Suprapubic skin (tissue), 4 donors: ENCODE measurements around the gene ZNF155. TPM values are rescaled to one million over a fixed set of nuclear protein-coding genes. Genes with fewer than 3 reads are reported as not detected.

Experiments used
- DNase-seq, 2 donors: peaks; one replicate each; pipeline ENCODE4 v3.0.0-alpha.2; 2019; ENCODE audit warnings: low spot score in 2 of 2
- H3K27ac ChIP-seq: fragments of 200-600 bp; sonication (generic); one replicate; pipeline ENCODE4 v1.5.1; 2019
- H3K27me3 ChIP-seq: fragments of 200-600 bp; sonication (generic); one replicate; pipeline ENCODE4 v1.5.1; 2019
- H3K36me3 ChIP-seq: fragments of 200-600 bp; sonication (generic); one replicate; pipeline ENCODE4 v1.5.1; 2019
- H3K4me1 ChIP-seq: fragments of 200-600 bp; sonication (generic); one replicate; pipeline ENCODE4 v1.5.1; 2019
- H3K4me3 ChIP-seq: fragments of 200-600 bp; sonication (generic); one replicate; pipeline ENCODE4 v1.5.1; 2019; ENCODE audit warnings: mild to moderate bottlenecking
- H3K9me3 ChIP-seq: fragments of 200-600 bp; sonication (generic); one replicate; pipeline ENCODE4 v1.5.1; 2019
- CTCF ChIP-seq, 2 donors: fragments of 200-600 bp in 1 of 2; fragments of 450-650 bp in 1 of 2; sonication (generic) in 1 of 2; IDR thresholded peaks; one replicate each; pipeline ENCODE4 v1.5.1; 2016 to 2019; ENCODE audit warnings: antibody characterized with exemption in 2 of 2, mild to moderate bottlenecking in 1 of 2, moderate library complexity in 1 of 2
- EP300 ChIP-seq: sonication (generic); formaldehyde crosslinking; IDR thresholded peaks from one replicate; pipeline ENCODE4 v1.6.1; 2017; ENCODE audit warnings: antibody characterized with exemption
- POLR2A ChIP-seq, 2 donors: fragments of 450-650 bp; IDR thresholded peaks; one replicate each; pipeline ENCODE4 v1.6.1; 2017; ENCODE audit warnings: antibody characterized with exemption in 2 of 2, mild to moderate bottlenecking in 2 of 2, moderate library complexity in 2 of 2
- POLR2AphosphoS5 ChIP-seq, 3 donors: sonication (generic); formaldehyde crosslinking; IDR thresholded peaks; one replicate each; pipeline ENCODE4 v1.6.1; 2017; ENCODE audit warnings: antibody characterized with exemption in 3 of 3
- WGBS: methylation state at CpG from one replicate; pipeline ENCODE4 v1.1.5; 2018; 5-methylcytosine and 5-hydroxymethylcytosine counted together
- total RNA-seq, 4 donors: library from RNA; depleted of rRNA; stranded (reverse); fragments of >200 nt; gene quantifications; one replicate each; pipeline ENCODE4 v1.1.0, GENCODE V29; 2016

Gene ZNF155
- total RNA-seq, 4 donors from 2014 or later = 2.2 to 10.0 (median 8.0) TPM

- no peaks in the 10 kb centered on the region for H3K27me3 ChIP-seq
- peaks cover 21% of the 10 kb centered on the region for H3K9me3 ChIP-seq
- no peak for TF ChIP-seq EP300
- no peak for TF ChIP-seq POLR2AphosphoS5 (IDR thresholded peaks at IDR 0.05)
- no peak for TF ChIP-seq CTCF (IDR thresholded peaks at IDR 0.05)
- TF ChIP-seq POLR2A (IDR thresholded peaks at IDR 0.05) = no peak
- 87% methylated on average over 3 of the region's 3 CpGs for WGBS
- H3K4me1 ChIP-seq = no peaks in the 10 kb centered on the region
- no peak for DNase-seq
- peaks cover 15% of the 10 kb centered on the region for H3K36me3 ChIP-seq
- H3K4me3 ChIP-seq = no peak overlapping the region
- H3K27ac ChIP-seq = no peak overlapping the region
Measured at GRCh38 chr19:43957891-43958290, 26.1 kb upstream of the ZNF155 start.

- TF ChIP-seq POLR2A (IDR thresholded peaks at IDR 0.05) = no peak
- no peak for TF ChIP-seq EP300
- TF ChIP-seq CTCF (IDR thresholded peaks at IDR 0.05) = no peak
- TF ChIP-seq POLR2AphosphoS5 (IDR thresholded peaks at IDR 0.05) = no peak
- no peak for DNase-seq
- Histone ChIP-seq H3K9me3 (peaks cover 39% of the 10 kb centered on the region), H3K4me1 (no peaks in the 10 kb centered on the region), H3K27ac (no peak overlapping the region), H3K4me3 (no peak overlapping the region), H3K36me3 (peaks cover 23% of the 10 kb centered on the region), H3K27me3 (no peaks in the 10 kb centered on the region)
- WGBS = 66% methylated on average over 3 of the region's 4 CpGs
Measured at GRCh38 chr19:43960411-43960810, 23.6 kb upstream of the ZNF155 start.

- peaks cover 55% of the 10 kb centered on the region for H3K36me3 ChIP-seq
- no peak overlapping the region for H3K4me3 ChIP-seq
- no peaks in the 10 kb centered on the region for H3K27me3 ChIP-seq
- no peaks in the 10 kb centered on the region for H3K4me1 ChIP-seq
- DNase-seq = no peak
- no peak overlapping the region for H3K27ac ChIP-seq
- H3K9me3 ChIP-seq = peaks cover 50% of the 10 kb centered on the region
- no peak for TF ChIP-seq POLR2AphosphoS5 (IDR thresholded peaks at IDR 0.05)
- TF ChIP-seq CTCF (IDR thresholded peaks at IDR 0.05) = no peak
- TF ChIP-seq POLR2A (IDR thresholded peaks at IDR 0.05) = no peak
- WGBS = 100% methylated on average over 3 of the region's 3 CpGs
Measured at GRCh38 chr19:43966079-43966694, 17.8 kb upstream of the ZNF155 start.

GRCh38 chr19:43976732-43977131 is 7.3 kb upstream of the ZNF155 start:
- no peak for DNase-seq
- Histone ChIP-seq H3K9me3 (peaks cover 49% of the 10 kb centered on the region), H3K27me3 (no peaks in the 10 kb centered on the region), H3K27ac (no peak overlapping the region), H3K36me3 (no peaks in the 10 kb centered on the region), H3K4me1 (no peaks in the 10 kb centered on the region), H3K4me3 (no peak overlapping the region)
- 93% methylated on average over 1 of the region's 1 CpG for WGBS
- TF ChIP-seq POLR2A (IDR thresholded peaks at IDR 0.05) (no peak), POLR2AphosphoS5 (IDR thresholded peaks at IDR 0.05) (no peak), EP300 (no peak)

- Histone ChIP-seq H3K36me3 (peaks cover 3% of the 10 kb centered on the region), H3K9me3 (peaks cover 13% of the 10 kb centered on the region), H3K4me1 (peaks cover 9% of the 10 kb centered on the region), H3K27me3 (no peaks in the 10 kb centered on the region), H3K4me3 (peak overlapping the region; percentile 77), H3K27ac (no peak overlapping the region)
- WGBS = 76% methylated on average over 2 of the region's 2 CpGs
- no peak for TF ChIP-seq POLR2AphosphoS5 (IDR thresholded peaks at IDR 0.05)
- TF ChIP-seq POLR2A (IDR thresholded peaks at IDR 0.05) = no peak
- no peak for TF ChIP-seq CTCF (IDR thresholded peaks at IDR 0.05)
- TF ChIP-seq EP300 = no peak
- no peak for DNase-seq
Measured at GRCh38 chr19:43983544-43983911, 460 bp upstream of the ZNF155 start.

- Histone ChIP-seq H3K27me3 (no peaks in the 10 kb centered on the region), H3K4me1 (peaks cover 9% of the 10 kb centered on the region), H3K27ac (peak overlapping the region; percentile 58), H3K36me3 (peaks cover 11% of the 10 kb centered on the region), H3K9me3 (peaks cover 8% of the 10 kb centered on the region), H3K4me3 (peak overlapping the region; percentile 77)
- 2% methylated on average over 14 of the region's 14 CpGs for WGBS
- DNase-seq = no peak
- TF ChIP-seq EP300 = no peak
- no peak for TF ChIP-seq POLR2AphosphoS5 (IDR thresholded peaks at IDR 0.05)
Measured at GRCh38 chr19:43984687-43985000, 656 bp downstream of the ZNF155 start.
